HL-60 (cell line): ENCODE measurements around the gene PDLIM5.
A peak's percentile ranks its signal among the peaks of the same experiment; 100 is the strongest.

Experiments
- DNase-seq, 2 experiments: peaks; one replicate each; pipeline ENCODE4 v3.0.0-alpha.2; 2010 to 2020; ENCODE audit warnings: low read depth in 1 of 2, low spot score in 1 of 2
- H3K27ac ChIP-seq: fragments of 250-450 bp; sonication (Bioruptor Pico); replicated peaks from 2 replicates; pipeline ENCODE4 v1.5.1; 2020; ENCODE audit warnings: mild to moderate bottlenecking, moderate library complexity
- H3K27me3 ChIP-seq: fragments of 250-450 bp; sonication (Bioruptor Pico); 2 replicates; pipeline ENCODE4 v1.5.1; 2021; ENCODE audit warnings: mild to moderate bottlenecking, moderate library complexity; ENCODE audit not compliant: insufficient read depth, poor library complexity, severe bottlenecking
- H3K4me3 ChIP-seq: replicated peaks from 2 replicates; pipeline ENCODE4 v1.5.1; 2011; ENCODE audit warnings: mild to moderate bottlenecking, control low read depth, low read length; ENCODE audit not compliant: insufficient read depth
- CTCF ChIP-seq: IDR thresholded peaks from one replicate; pipeline ENCODE4 v1.5.1; 2011; ENCODE audit warnings: low read length, control low read depth, inconsistent platforms; ENCODE audit not compliant: insufficient read depth
- GABPA ChIP-seq: IDR thresholded peaks from 2 replicates; pipeline ENCODE4 v1.6.1; 2012; ENCODE audit warnings: low read depth
- POLR2AphosphoS5 ChIP-seq: IDR thresholded peaks from 2 replicates; pipeline ENCODE4 v1.6.1; 2012; ENCODE audit warnings: low read depth
- REST ChIP-seq: IDR thresholded peaks from 2 replicates; pipeline ENCODE4 v1.6.1; 2012; ENCODE audit warnings: low read depth; ENCODE audit not compliant: insufficient replicate concordance
- SPI1 ChIP-seq: IDR thresholded peaks from 2 replicates; pipeline ENCODE4 v1.6.1; 2012; ENCODE audit warnings: low read depth, mild to moderate bottlenecking, borderline replicate concordance

The PDLIM5 gene

GRCh38 chr4:94406668-94407437, 44.9 kb upstream of the PDLIM5 start:
- Histone ChIP-seq H3K27me3 (no peaks in the 10 kb centered on the region), H3K27ac (no peak overlapping the region), H3K4me3 (no peak overlapping the region)
- TF ChIP-seq REST (no peak), CTCF (peak; percentile 72)
- DNase-seq = peak in 1 of 2 experiments; percentile 60

GRCh38 chr4:94407846-94408245, 43.9 kb upstream of the PDLIM5 start:
- TF ChIP-seq GABPA (no peak), CTCF (no peak), POLR2AphosphoS5 (no peak), REST (no peak), SPI1 (no peak)
- DNase-seq = no peak
- H3K4me3 ChIP-seq = no peak overlapping the region
- no peaks in the 10 kb centered on the region for H3K27me3 ChIP-seq
- H3K27ac ChIP-seq = no peak overlapping the region

- no peak for DNase-seq
- no peak overlapping the region for H3K27ac ChIP-seq
- H3K27me3 ChIP-seq = no peaks in the 10 kb centered on the region
- TF ChIP-seq CTCF = no peak
- TF ChIP-seq GABPA = no peak
- no peak for TF ChIP-seq REST
- no peak for TF ChIP-seq SPI1
- no peak for TF ChIP-seq POLR2AphosphoS5
- H3K4me3 ChIP-seq = no peak overlapping the region
These were observed 43.0 kb upstream of the PDLIM5 start for GRCh38 chr4:94408549-94409374.
